Mesenchymal stem cell (in vitro differentiated cells and primary cell): ENCODE measurements around the gene RAD51.

ENCODE experiments used
- DNase-seq: peaks from one replicate; pipeline ENCODE4 v3.0.0-alpha.2; 2013
- H2AFZ ChIP-seq: one replicate; pipeline ENCODE4 v1.6.1; 2013; ENCODE audit warnings: low read depth, mild to moderate bottlenecking, control low read depth, inconsistent platforms, low read length, moderate library complexity
- H2AK5ac ChIP-seq: 2 replicates; pipeline ENCODE4 v1.6.1; 2013; ENCODE audit warnings: low read length, moderate library complexity, mild to moderate bottlenecking, inconsistent platforms; ENCODE audit not compliant: severe bottlenecking
- H2BK120ac ChIP-seq: one replicate; pipeline ENCODE4 v1.6.1; 2013; ENCODE audit warnings: low read depth, mild to moderate bottlenecking, inconsistent platforms, low read length, moderate library complexity
- H2BK12ac ChIP-seq, 2 experiments: one replicate each; pipeline ENCODE4 v1.6.1; 2013; ENCODE audit warnings: inconsistent platforms in 2 of 2, low read length in 2 of 2, mild to moderate bottlenecking in 2 of 2, moderate library complexity in 2 of 2, control low read depth in 1 of 2
- H2BK15ac ChIP-seq: one replicate; pipeline ENCODE4 v1.6.1; 2013; ENCODE audit warnings: mild to moderate bottlenecking, low read depth, inconsistent platforms; ENCODE audit not compliant: poor library complexity, severe bottlenecking
- H2BK5ac ChIP-seq: 2 replicates; pipeline ENCODE4 v1.6.1; 2013; ENCODE audit warnings: low read depth, mild to moderate bottlenecking, low read length, control low read depth, inconsistent platforms; ENCODE audit not compliant: poor library complexity, severe bottlenecking
- H3K14ac ChIP-seq, 2 experiments: one replicate each; pipeline ENCODE4 v1.6.1; 2013; ENCODE audit warnings: inconsistent platforms in 2 of 2, low read length in 2 of 2, control low read depth in 1 of 2, mild to moderate bottlenecking in 1 of 2, moderate library complexity in 1 of 2
- H3K18ac ChIP-seq, 2 experiments: one replicate each; pipeline ENCODE4 v1.6.1; 2013; ENCODE audit warnings: inconsistent platforms in 2 of 2, low read length in 2 of 2, control low read depth in 1 of 2, low read depth in 1 of 2, mild to moderate bottlenecking in 1 of 2
- H3K23ac ChIP-seq, 2 experiments: one replicate each; pipeline ENCODE4 v1.6.1; 2013; ENCODE audit warnings: inconsistent platforms in 2 of 2, low read length in 2 of 2, mild to moderate bottlenecking in 2 of 2, moderate library complexity in 2 of 2, control low read depth in 1 of 2
- H3K27ac ChIP-seq: 2 replicates; pipeline ENCODE4 v1.5.1; 2013; ENCODE audit warnings: mild to moderate bottlenecking, moderate library complexity, low read length, control low read depth, inconsistent platforms; ENCODE audit not compliant: poor library complexity, severe bottlenecking
- H3K27me3 ChIP-seq, 2 experiments: 2 replicates each; pipeline versions ENCODE4 v1.6.1 to v1.7.0; 2013; ENCODE audit warnings: low read length in 2 of 2, mild to moderate bottlenecking in 2 of 2, moderate library complexity in 2 of 2, control low read depth in 1 of 2, inconsistent platforms in 1 of 2; ENCODE audit not compliant: control insufficient read depth in 1 of 2, insufficient read depth in 1 of 2
- H3K36me3 ChIP-seq, 2 experiments: 2 replicates each; pipeline versions ENCODE4 v1.6.1 to v1.7.0; 2013; ENCODE audit warnings: low read length in 2 of 2, control low read depth in 1 of 2, inconsistent platforms in 1 of 2, low read depth in 1 of 2, mild to moderate bottlenecking in 1 of 2; ENCODE audit not compliant: insufficient read depth in 2 of 2, control insufficient read depth in 1 of 2
- H3K4ac ChIP-seq, 2 experiments: one replicate each; pipeline ENCODE4 v1.6.1; 2013; ENCODE audit warnings: inconsistent platforms in 2 of 2, low read length in 2 of 2, mild to moderate bottlenecking in 2 of 2, moderate library complexity in 2 of 2, control low read depth in 1 of 2, low read depth in 1 of 2
- H3K4me1 ChIP-seq: 2 replicates; pipeline ENCODE4 v1.6.1; 2013; ENCODE audit warnings: low read depth, low read length, control low read depth; ENCODE audit not compliant: control insufficient read depth, insufficient read depth
- H3K4me2 ChIP-seq: 2 replicates; pipeline ENCODE4 v1.6.1; 2013; ENCODE audit warnings: low read length, mild to moderate bottlenecking, inconsistent platforms; ENCODE audit not compliant: poor library complexity, severe bottlenecking
- H3K4me3 ChIP-seq, 2 experiments: 2 replicates each; pipeline versions ENCODE4 v1.5.1 to v1.7.0; 2013; ENCODE audit warnings: low read length in 2 of 2, mild to moderate bottlenecking in 2 of 2, control low read depth in 1 of 2, low read depth in 1 of 2; ENCODE audit not compliant: insufficient read depth in 1 of 2
- H3K79me1 ChIP-seq: replicated peaks from 2 replicates; pipeline ENCODE4 v1.6.1; 2013; ENCODE audit warnings: mild to moderate bottlenecking, control low read depth, low read length, inconsistent platforms; ENCODE audit not compliant: poor library complexity, severe bottlenecking
- H3K9ac ChIP-seq: 2 replicates; pipeline ENCODE4 v1.7.0; 2013; ENCODE audit warnings: mild to moderate bottlenecking, low read length, moderate library complexity
- H3K9me3 ChIP-seq: 2 replicates; pipeline ENCODE4 v1.7.0; 2013; ENCODE audit warnings: mild to moderate bottlenecking, low read length; ENCODE audit not compliant: control insufficient read depth
- H4K8ac ChIP-seq: one replicate; pipeline ENCODE4 v1.6.1; 2013; ENCODE audit warnings: inconsistent platforms, mild to moderate bottlenecking, low read length, moderate library complexity
- H4K91ac ChIP-seq: one replicate; pipeline ENCODE4 v1.6.1; 2013; ENCODE audit warnings: mild to moderate bottlenecking, low read length, inconsistent platforms
- WGBS: methylation state at CpG from one replicate; pipeline ENCODE4 v1.1.7; 2013; ENCODE audit warnings: mixed read lengths; 5-methylcytosine and 5-hydroxymethylcytosine counted together

RAD51 gene

DNA sequence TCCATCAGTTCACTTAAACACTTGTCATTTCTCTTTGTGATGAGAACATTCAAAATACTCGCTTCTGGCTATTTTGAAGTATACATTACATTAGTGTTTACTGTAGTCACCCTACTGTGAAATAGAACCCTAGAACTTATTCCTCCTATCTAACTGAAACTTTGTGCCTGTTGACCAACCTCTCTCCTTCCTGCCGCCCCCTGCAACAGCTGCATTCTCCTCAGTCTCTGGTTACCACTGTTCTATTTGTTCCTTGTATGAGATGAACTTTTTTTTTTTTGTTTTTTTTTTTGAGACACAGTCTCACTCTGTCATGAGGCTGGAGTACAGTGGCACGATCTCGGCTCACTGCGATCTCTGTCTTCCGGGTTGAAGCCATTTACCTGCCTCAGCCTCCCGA lies 2.9 kb downstream of the RAD51 start:
- no peak overlapping the region for H2AFZ ChIP-seq
- no peak overlapping the region for H3K4me3 ChIP-seq
- no peak for DNase-seq
- no peak overlapping the region for H3K4ac ChIP-seq
- H3K14ac ChIP-seq, result no peak overlapping the region
- H3K4me2 ChIP-seq, result no peak overlapping the region
- H3K23ac ChIP-seq, result no peak overlapping the region
- H3K79me1 ChIP-seq, result peaks cover 6% of the 10 kb centered on the region
- H4K8ac ChIP-seq, result no peak overlapping the region
- no peak overlapping the region for H3K18ac ChIP-seq
- H2AK5ac ChIP-seq, result no peak overlapping the region
- no peak overlapping the region for H2BK120ac ChIP-seq
- H3K9me3 ChIP-seq, result no peaks in the 10 kb centered on the region
- no peak overlapping the region for H4K91ac ChIP-seq
- H3K36me3 ChIP-seq, result peaks cover 2 to 13% of the 10 kb centered on the region in 2 experiments
- no peak overlapping the region for H2BK5ac ChIP-seq
- no peak overlapping the region for H2BK12ac ChIP-seq
- H3K9ac ChIP-seq, result no peak overlapping the region
- no peak overlapping the region for H2BK15ac ChIP-seq
- peaks cover 9% of the 10 kb centered on the region for H3K4me1 ChIP-seq
- no peaks in the 10 kb centered on the region for H3K27me3 ChIP-seq
- H3K27ac ChIP-seq, result no peak overlapping the region
- 96% methylated on average over 6 of the region's 7 CpGs for WGBS

DNA sequence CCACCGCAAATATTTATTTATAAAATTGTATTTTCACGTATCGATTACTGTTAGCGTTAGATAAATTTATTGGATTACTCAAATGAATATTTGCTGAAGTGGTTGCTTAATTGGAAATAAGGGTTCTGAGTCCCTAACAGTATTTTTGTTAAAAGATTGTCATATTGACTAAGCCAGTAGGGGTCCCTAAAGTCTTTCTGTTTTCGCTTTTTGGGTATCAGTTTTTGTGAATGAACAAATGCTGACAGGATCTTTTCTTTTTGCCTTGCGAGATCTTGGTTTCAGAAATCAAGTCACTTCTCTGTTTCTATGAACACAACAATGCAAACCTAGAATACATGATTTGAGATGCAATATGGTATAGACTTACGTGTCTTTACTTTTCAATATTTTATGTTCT lies 7.1 kb downstream of the RAD51 start:
- WGBS, result 100% methylated on average over 6 of the region's 7 CpGs
- H2AK5ac ChIP-seq, result no peak overlapping the region
- H3K27ac ChIP-seq, result no peak overlapping the region
- H3K4me1 ChIP-seq, result no peaks in the 10 kb centered on the region
- no peaks in the 10 kb centered on the region for H3K27me3 ChIP-seq
- no peak overlapping the region for H3K4ac ChIP-seq
- no peaks in the 10 kb centered on the region for H3K79me1 ChIP-seq
- H3K14ac ChIP-seq, result no peak overlapping the region
- no peak overlapping the region for H4K91ac ChIP-seq
- no peak overlapping the region for H2BK15ac ChIP-seq
- no peak overlapping the region for H2BK12ac ChIP-seq
- H3K4me3 ChIP-seq, result no peak overlapping the region
- peak; percentile 26 for DNase-seq
- H3K9ac ChIP-seq, result no peak overlapping the region
- H2BK5ac ChIP-seq, result no peak overlapping the region
- no peak overlapping the region for H4K8ac ChIP-seq
- H2AFZ ChIP-seq, result no peak overlapping the region
- H3K4me2 ChIP-seq, result no peak overlapping the region
- no peak overlapping the region for H3K18ac ChIP-seq
- peaks cover 2 to 16% of the 10 kb centered on the region in 2 experiments for H3K36me3 ChIP-seq
- no peak overlapping the region for H3K23ac ChIP-seq
- no peaks in the 10 kb centered on the region for H3K9me3 ChIP-seq
- H2BK120ac ChIP-seq, result no peak overlapping the region

GRCh38 chr15:40706121-40706520 lies 11.1 kb downstream of the RAD51 start:
- Histone ChIP-seq H4K8ac (no peak overlapping the region), H2BK15ac (no peak overlapping the region), H2BK120ac (no peak overlapping the region), H2AFZ (no peak overlapping the region), H4K91ac (no peak overlapping the region), H3K4ac (no peak overlapping the region), H3K79me1 (no peaks in the 10 kb centered on the region), H3K4me1 (no peaks in the 10 kb centered on the region), H3K14ac (no peak overlapping the region), H2BK5ac (no peak overlapping the region), H3K9ac (no peak overlapping the region), H2AK5ac (no peak overlapping the region), H3K18ac (no peak overlapping the region), H3K4me2 (no peak overlapping the region), H3K9me3 (no peaks in the 10 kb centered on the region), H3K23ac (no peak overlapping the region), H3K4me3 (no peak overlapping the region), H3K27me3 (no peaks in the 10 kb centered on the region), H3K27ac (no peak overlapping the region), H3K36me3 (peaks cover 2 to 20% of the 10 kb centered on the region in 2 experiments), H2BK12ac (no peak overlapping the region)
- DNase-seq, result no peak
- WGBS, result 92% methylated on average over 2 of the region's 2 CpGs

DNA sequence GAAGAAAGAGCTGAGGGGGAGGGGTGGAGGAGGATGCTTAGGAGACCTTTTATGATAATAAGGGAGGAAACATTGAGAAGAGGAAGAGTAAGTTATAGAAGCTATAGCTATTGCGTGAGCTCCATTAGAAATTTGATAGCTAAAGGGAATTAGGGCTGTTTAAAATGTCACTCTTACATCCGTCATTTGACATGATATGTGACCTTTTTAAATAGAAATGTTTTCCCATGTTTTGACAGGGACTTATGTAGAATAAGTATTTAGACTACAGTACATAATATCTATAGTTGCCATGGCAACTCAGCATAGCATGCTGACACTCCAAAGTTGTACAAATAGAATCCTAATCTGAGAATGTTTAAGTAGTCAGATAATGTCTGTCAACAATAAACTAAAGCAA lies 19.2 kb downstream of the RAD51 start:
- Histone ChIP-seq H2BK120ac (no peak overlapping the region), H4K91ac (no peak overlapping the region)

More for the DNA sequence above, 19.2 kb downstream of the RAD51 start:
- WGBS, result 100% methylated on average over 1 of the region's 2 CpGs
- Histone ChIP-seq H4K8ac (no peak overlapping the region), H3K14ac (no peak overlapping the region), H3K36me3 (peaks cover 0 to 13% of the 10 kb centered on the region in 2 experiments), H3K4me3 (no peak overlapping the region), H2BK5ac (no peak overlapping the region), H3K4me1 (no peaks in the 10 kb centered on the region), H3K18ac (no peak overlapping the region), H3K4me2 (no peak overlapping the region), H2AK5ac (no peak overlapping the region), H2BK12ac (no peak overlapping the region), H3K27ac (no peak overlapping the region), H3K4ac (no peak overlapping the region), H3K79me1 (no peaks in the 10 kb centered on the region), H2BK15ac (no peak overlapping the region), H3K9ac (no peak overlapping the region), H3K9me3 (no peaks in the 10 kb centered on the region), H2AFZ (no peak overlapping the region), H3K23ac (no peak overlapping the region), H3K27me3 (no peaks in the 10 kb centered on the region)
- DNase-seq, result no peak
